Airway epithelial cell (primary cell): ENCODE results near the gene SYT7. TPM values are rescaled to one million over a fixed set of nuclear protein-coding genes. Genes with fewer than 3 reads are reported as not detected.

ENCODE experiments used
- total RNA-seq: library from RNA; depleted of rRNA; stranded (reverse); fragments of >200 nt; gene quantifications from 2 replicates; pipeline ENCODE4 v1.2.3, GENCODE V29; 2015

SYT7 gene, protein sequence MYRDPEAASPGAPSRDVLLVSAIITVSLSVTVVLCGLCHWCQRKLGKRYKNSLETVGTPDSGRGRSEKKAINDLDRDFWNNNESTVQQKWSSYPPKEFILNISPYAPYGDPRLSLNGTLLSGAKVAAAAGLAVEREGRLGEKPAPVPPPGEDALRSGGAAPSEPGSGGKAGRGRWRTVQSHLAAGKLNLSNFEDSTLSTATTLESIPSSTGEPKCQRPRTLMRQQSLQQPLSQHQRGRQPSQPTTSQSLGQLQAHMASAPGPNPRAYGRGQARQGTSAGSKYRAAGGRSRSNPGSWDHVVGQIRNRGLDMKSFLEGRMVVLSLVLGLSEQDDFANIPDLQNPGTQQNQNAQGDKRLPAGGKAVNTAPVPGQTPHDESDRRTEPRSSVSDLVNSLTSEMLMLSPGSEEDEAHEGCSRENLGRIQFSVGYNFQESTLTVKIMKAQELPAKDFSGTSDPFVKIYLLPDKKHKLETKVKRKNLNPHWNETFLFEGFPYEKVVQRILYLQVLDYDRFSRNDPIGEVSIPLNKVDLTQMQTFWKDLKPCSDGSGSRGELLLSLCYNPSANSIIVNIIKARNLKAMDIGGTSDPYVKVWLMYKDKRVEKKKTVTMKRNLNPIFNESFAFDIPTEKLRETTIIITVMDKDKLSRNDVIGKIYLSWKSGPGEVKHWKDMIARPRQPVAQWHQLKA
- total RNA-seq: 2.2 and 5.8 TPM in 2 replicates

GRCh38 chr11:61581030-61581928, at the start of gene SYT7:
Gene SYT7, minus strand, starts transcription at chr11:61581076. Its CDS starts 256 bp downstream, at chr11:61580820.

GRCh38 chr11:61507962-61508861, 72.7 kb downstream of the SYT7 start, which contains the start of gene LRRC10B:
Gene LRRC10B, plus strand, starts transcription at chr11:61508749. Its CDS starts 250 bp downstream, at chr11:61508999.

Other genes with a start within 250 kb of the SYT7 start
- gene DDB1, start 248.0 kb downstream of the SYT7 start, total RNA-seq: 145 and 181 TPM in 2 replicates
- gene TKFC, start 247.8 kb downstream of the SYT7 start, total RNA-seq: 35.8 and 36.3 TPM in 2 replicates
- 50.0 and 62.9 TPM in 2 replicates for gene CYB561A3, start 219.2 kb downstream of the SYT7 start, total RNA-seq
- gene TMEM138, start 218.7 kb downstream of the SYT7 start, total RNA-seq: 24.7 and 29.1 TPM in 2 replicates
- 8.1 and 8.6 TPM in 2 replicates for gene TMEM216, start 188.5 kb downstream of the SYT7 start, total RNA-seq
- gene CPSF7, start 151.1 kb downstream of the SYT7 start, total RNA-seq: 27.7 and 34.7 TPM in 2 replicates
- 29.8 and 45.3 TPM in 2 replicates for gene SDHAF2, start 151.0 kb downstream of the SYT7 start, total RNA-seq
- 0.14 TPM in 1 of 2 replicates, not detected in the other for gene LRRC10B, start 72.3 kb downstream of the SYT7 start, total RNA-seq
- 0.09 and 0.56 TPM in 2 replicates for gene DAGLA, start 99.3 kb upstream of the SYT7 start, total RNA-seq
- gene MYRF, start 171.6 kb upstream of the SYT7 start, total RNA-seq: 0.28 and 1.6 TPM in 2 replicates
- gene TMEM258, start 211.5 kb upstream of the SYT7 start, total RNA-seq: 48.7 and 75.7 TPM in 2 replicates
- gene FEN1, start 211.8 kb upstream of the SYT7 start, total RNA-seq: 42.1 and 47.0 TPM in 2 replicates
- 49.8 and 61.8 TPM in 2 replicates for gene FADS1, start 235.9 kb upstream of the SYT7 start, total RNA-seq
- 226 and 340 TPM in 2 replicates for gene FADS2, start 247.2 kb upstream of the SYT7 start, total RNA-seq